Endothelial cell of umbilical vein (primary cell): ENCODE data around the gene AIF1. TPM values are rescaled to one million over a fixed set of nuclear protein-coding genes. Genes with fewer than 3 reads are reported as not detected.

Source experiments
- BruUV-seq: library from RNA; stranded (reverse); fragments of 400-500 nt; replicated peaks from 2 replicates; lab custom pipeline; 2021; lab: Mats Ljungman, UMichigan
- CTCF ChIA-PET: fragments of 300-600, 350-600 bp; sonication (Branson Sonifier 250); formaldehyde crosslinking; loops from one replicate; lab custom pipeline; 2021; ENCODE audit warnings: antibody characterized with exemption, inconsistent platforms; lab: Charles Lee
- POLR2A ChIA-PET: fragments of 300-600, 350-600 bp; sonication (Branson Sonifier 250); formaldehyde crosslinking; loops from one replicate; lab custom pipeline; 2021; ENCODE audit warnings: antibody characterized with exemption, inconsistent platforms; lab: Charles Lee
- DNase-seq: peaks from one replicate; pipeline ENCODE4 v3.0.0-alpha.2; 2011; ENCODE audit warnings: low read depth, low spot score
- FAIRE-seq: peaks from 2 replicates; lab custom pipeline; 2011; peaks lifted over from hg19 to GRCh38; lab: Jason Lieb, UNC
- H2AFZ ChIP-seq: 2 replicates; pipeline ENCODE4 v1.6.0; 2012; ENCODE audit warnings: low read depth, low read length, control low read depth, inconsistent platforms
- H3K27ac ChIP-seq: 2 replicates; pipeline ENCODE4 v1.5.1; 2011; ENCODE audit warnings: low read depth, mild to moderate bottlenecking, control low read depth, low read length, moderate library complexity; ENCODE audit not compliant: insufficient read depth
- H3K27me3 ChIP-seq, 2 experiments: 2 replicates each; pipeline versions ENCODE4 v1.6.0 to v1.6.1; 2011; ENCODE audit warnings: low read length in 2 of 2, mixed read lengths in 1 of 2; ENCODE audit not compliant: control insufficient read depth in 2 of 2, insufficient read depth in 2 of 2
- H3K36me3 ChIP-seq, 2 experiments: 2 replicates in 1 of 2; 3 replicates in 1 of 2; pipeline ENCODE4 v1.5.1; 2011; ENCODE audit warnings: low read length in 2 of 2, mild to moderate bottlenecking in 1 of 2, moderate library complexity in 1 of 2; ENCODE audit not compliant: control insufficient read depth in 2 of 2, insufficient read depth in 2 of 2; ENCODE audit errors: extremely low read depth in 1 of 2
- H3K4me1 ChIP-seq: 3 replicates; pipeline ENCODE4 v1.5.1; 2011; ENCODE audit warnings: mild to moderate bottlenecking, low read length; ENCODE audit not compliant: control insufficient read depth, insufficient read depth; ENCODE audit errors: extremely low read depth
- H3K4me2 ChIP-seq: 2 replicates; pipeline ENCODE4 v1.6.1; 2011; ENCODE audit warnings: low read length, control low read depth, mixed read lengths; ENCODE audit not compliant: insufficient read depth
- H3K4me3 ChIP-seq, 3 experiments: fragments of 200-600 bp in 1 of 3; sonication (generic), shearing (Covaris generic) in 1 of 3; replicated peaks in 1 of 3; 2 replicates each; pipeline ENCODE4 v1.5.1; 2011 to 2016; ENCODE audit warnings: control low read depth in 3 of 3, low read length in 3 of 3, mild to moderate bottlenecking in 2 of 3, inconsistent platforms in 1 of 3, low read depth in 1 of 3, moderate library complexity in 1 of 3; ENCODE audit not compliant: insufficient read depth in 1 of 3
- H3K79me2 ChIP-seq: 2 replicates; pipeline ENCODE4 v1.6.0; 2012; ENCODE audit warnings: low read length, inconsistent platforms; ENCODE audit not compliant: control insufficient read depth, insufficient read depth
- H3K9ac ChIP-seq: replicated peaks from 2 replicates; pipeline ENCODE3; 2011; ENCODE audit warnings: low read length, control low read depth; ENCODE audit not compliant: insufficient read depth; ENCODE audit errors: extremely low read depth
- H3K9me1 ChIP-seq: replicated peaks from 3 replicates; pipeline ENCODE4 v1.6.0; 2011; ENCODE audit warnings: mild to moderate bottlenecking, low read length; ENCODE audit not compliant: control insufficient read depth, insufficient read depth; ENCODE audit errors: extremely low read depth
- H3K9me3 ChIP-seq: replicated peaks from 2 replicates; pipeline ENCODE4 v1.5.1; 2012; ENCODE audit warnings: low read length, inconsistent platforms; ENCODE audit not compliant: control insufficient read depth, insufficient read depth
- H4K20me1 ChIP-seq: replicated peaks from 2 replicates; pipeline ENCODE3; 2011; ENCODE audit warnings: mild to moderate bottlenecking, low read length; ENCODE audit not compliant: control insufficient read depth, insufficient read depth; ENCODE audit errors: extremely low read depth
- CTCF ChIP-seq, 2 donors: IDR thresholded peaks; 1 replicate in 1 of 2; 2 replicates in 1 of 2; pipeline ENCODE4 v1.5.1; 2011; ENCODE audit warnings: low read length in 2 of 2, mild to moderate bottlenecking in 2 of 2, moderate library complexity in 2 of 2, control low read depth in 1 of 2, inconsistent platforms in 1 of 2, low read depth in 1 of 2; ENCODE audit not compliant: insufficient read depth in 1 of 2; ENCODE audit errors: extremely low read depth in 1 of 2
- EZH2 ChIP-seq: IDR thresholded peaks from 2 replicates; pipeline ENCODE4 v1.6.1; 2012; ENCODE audit warnings: borderline replicate concordance, low read depth, mild to moderate bottlenecking, moderate library complexity, low read length, inconsistent platforms; ENCODE audit not compliant: severe bottlenecking
- FOS ChIP-seq: IDR thresholded peaks from 2 replicates; pipeline ENCODE4 v1.6.1; 2011; ENCODE audit warnings: mild to moderate bottlenecking, low read length, moderate library complexity, borderline replicate concordance; ENCODE audit not compliant: insufficient read depth
- GATA2 ChIP-seq: IDR thresholded peaks from 2 replicates; pipeline ENCODE4 v1.7.0; 2011; ENCODE audit warnings: low read depth, mild to moderate bottlenecking, moderate library complexity, mixed read lengths, low read length; ENCODE audit not compliant: insufficient read length, insufficient read depth
- JUN ChIP-seq: IDR thresholded peaks from 2 replicates; pipeline ENCODE4 v1.6.1; 2011; ENCODE audit warnings: borderline replicate concordance, low read depth; ENCODE audit not compliant: insufficient read length, insufficient read depth
- MAX ChIP-seq: IDR thresholded peaks from 2 replicates; pipeline ENCODE4 v1.6.1; 2011; ENCODE audit not compliant: insufficient read depth, insufficient read length
- MYC ChIP-seq: IDR thresholded peaks from one replicate; pipeline ENCODE4 v1.6.1; 2011; ENCODE audit warnings: mild to moderate bottlenecking, low read depth, low read length
- POLR2A ChIP-seq: IDR thresholded peaks from 2 replicates; pipeline ENCODE4 v1.6.1; 2012; ENCODE audit warnings: low read depth, mild to moderate bottlenecking, control low read depth, low read length
- POLR2AphosphoS5 ChIP-seq: IDR thresholded peaks from 2 replicates; pipeline ENCODE4 v1.6.1; 2012; ENCODE audit warnings: low read depth, mild to moderate bottlenecking, control low read depth, low read length, moderate library complexity; ENCODE audit not compliant: insufficient read depth
- dilution Hi-C: fragments of 300-500 bp; cut with MboI; formaldehyde crosslinking; loops from one replicate; pipeline ENCODE4 v1.15.0; 2019; ENCODE audit warnings: low sequenced_read_pairs; ENCODE audit not compliant: extremely low pct_ligation_motif_present
- intact Hi-C: fragments of 100-400 bp; cut with micrococcal nuclease; formaldehyde crosslinking; loops from one replicate; pipeline ENCODE4 v1.10.0; 2022
- polyA plus RNA-seq, 4 experiments: library from polyadenylated mRNA; depleted of rRNA in 3 of 4; stranded (reverse) in 3 of 4; unstranded in 1 of 4; fragments of >200 nt; gene quantifications; 2 replicates each; pipeline versions ENCODE4 v1.2.1 to v1.2.3, GENCODE V29; 2011 to 2012; ENCODE audit warnings: missing spikeins in 1 of 4
- total RNA-seq: library from RNA; stranded (reverse); gene quantifications from 2 replicates; pipeline ENCODE4 v1.2.3, GENCODE V29; 2021

Gene AIF1
- total and polyA plus RNA-seq, 2 donors (not counting 3 experiments of a cell fraction or from before 2014, with no cell fraction given): not detected

- TF ChIP-seq CTCF (IDR thresholded peaks at IDR 0.05; ENCODE audit: extremely low read depth in 1 of 2, insufficient read depth in 1 of 2, low read depth in 1 of 2, low read length in 2 of 2) (peak; percentile 21 to 35), POLR2AphosphoS5 (no peak)
- peak; percentile 46 for FAIRE-seq
- H3K4me2 ChIP-seq: no peak overlapping the region
- H3K36me3 ChIP-seq: no peaks in the 10 kb centered on the region
- peaks cover 13% of the 10 kb centered on the region for H3K4me1 ChIP-seq
- no peak overlapping the region for H3K4me3 ChIP-seq
- no peak overlapping the region for H3K9ac ChIP-seq
- no TSS peak for BruUV-seq
- dilution Hi-C loops: no loop called here
- no peaks in the 10 kb centered on the region for H3K9me1 ChIP-seq
- ChIA-PET CTCF (interaction anchor here (3.2 to 32.6 kb wide), 3 partner anchors 10 to 29 kb away, joined by 16 to 1517 read pairs (median 286); partner anchors contain the start of genes ATP6V1G2, DDX39B, NCR3 and NFKBIL1), POLR2A (no interaction called here)
- H3K27ac ChIP-seq: no peak overlapping the region
- H4K20me1 ChIP-seq: no peaks in the 10 kb centered on the region
- H3K9me3 ChIP-seq: no peaks in the 10 kb centered on the region
- DNase-seq: no peak
- no peak overlapping the region for H2AFZ ChIP-seq
- H3K79me2 ChIP-seq: peaks cover 10% of the 10 kb centered on the region
- H3K27me3 ChIP-seq: no peaks in the 10 kb centered on the region
- intact Hi-C loops: no loop called here
These were observed 29.5 kb upstream of the AIF1 start for GRCh38 chr6:31585491-31585890.

- FAIRE-seq: no peak
- intact Hi-C loops (no loop called here), dilution Hi-C loops (no loop called here)
- Histone ChIP-seq H3K9me3 (no peaks in the 10 kb centered on the region), H3K9me1 (no peaks in the 10 kb centered on the region), H3K9ac (no peak within 1 kb of the TSS), H4K20me1 (no peaks in the 10 kb centered on the region), H3K36me3 (no peaks in the 10 kb centered on the region), H3K4me1 (peaks cover 10% of the 10 kb centered on the region), H3K79me2 (peaks cover 10% of the 10 kb centered on the region), H3K27ac (no peak within 1 kb of the TSS), H3K4me2 (no peak within 1 kb of the TSS), H3K4me3 (no peak within 1 kb of the TSS), H2AFZ (no peak within 1 kb of the TSS), H3K27me3 (no peaks in the 10 kb centered on the region)
- TF ChIP-seq EZH2 (no peak), MAX (no peak), GATA2 (no peak), FOS (no peak), MYC (no peak), JUN (no peak), POLR2A (no peak), POLR2AphosphoS5 (no peak), CTCF (IDR thresholded peaks at IDR 0.05; ENCODE audit: extremely low read depth in 1 of 2, insufficient read depth in 1 of 2, low read depth in 1 of 2, low read length in 2 of 2) (no peak)
- ChIA-PET POLR2A (no interaction called here), CTCF (interaction anchor here (0.9 to 32.6 kb wide), 4 partner anchors 10 to 30 kb away, joined by 4 to 1517 read pairs (median 151); partner anchors contain the start of genes ATP6V1G2, DDX39B, NCR3 and NFKBIL1)
- DNase-seq: no peak
- no TSS peak for BruUV-seq
These were observed 29.0 kb upstream of the AIF1 start, which contains the start of gene LST1 for GRCh38 chr6:31586008-31586407. Gene LST1, plus strand, starts transcription at chr6:31586277. Its CDS starts 1,023 bp downstream, at chr6:31587300.
